Sigmoid colon (tissue), 4 donors: ENCODE results near the gene POLR3H.

Experiments used
- CTCF ChIP-seq, 4 experiments: fragments of 450-650 bp in 3 of 4; fragments of 200-600 bp in 1 of 4; IDR thresholded peaks; one replicate each; pipeline ENCODE4 v1.5.1; 2016 to 2019; ENCODE audit warnings: antibody characterized with exemption in 4 of 4, mild to moderate bottlenecking in 3 of 4, moderate library complexity in 2 of 4
- EP300 ChIP-seq, 4 donors: sonication (generic); formaldehyde crosslinking; IDR thresholded peaks; one replicate each; pipeline ENCODE4 v1.6.1; 2017; ENCODE audit warnings: antibody characterized with exemption in 4 of 4
- POLR2AphosphoS5 ChIP-seq, 4 donors: sonication (generic); formaldehyde crosslinking; IDR thresholded peaks; one replicate each; pipeline ENCODE4 v1.6.1; 2017; ENCODE audit warnings: antibody characterized with exemption in 4 of 4

- TF ChIP-seq CTCF (IDR thresholded peaks at IDR 0.05) (no peak), POLR2AphosphoS5 (IDR thresholded peaks at IDR 0.05) (no peak), EP300 (IDR thresholded peaks at IDR 0.05) (no peak)
These were observed 29.4 kb upstream of the POLR3H start for GRCh38 chr22:41573677-41574076.
